GM21576 (cell line): ENCODE measurements around the gene SLC39A11.
"Not testable (repeated sequence)": the region's sequence is repeated elsewhere in the genome, so short reads cannot be mapped to it uniquely, and the experiment has no call there.

ENCODE experiments used
- ATAC-seq: cut with Tn5 transposase; IDR thresholded peaks from one replicate; pipeline ENCODE4 v1.9.1; 2021; ENCODE audit warnings: mild to moderate bottlenecking, moderate library complexity; ENCODE audit not compliant: unreplicated experiment

The SLC39A11 gene

GRCh38 chr17:72804949-72805707 is 287.4 kb downstream of the SLC39A11 start:
- ATAC-seq, result no peak

GRCh38 chr17:72802726-72803125 is 289.8 kb downstream of the SLC39A11 start:
- no peak for ATAC-seq

- ATAC-seq, result no peak
These were observed 295.3 kb downstream of the SLC39A11 start for GRCh38 chr17:72797142-72797541.

- no peak for ATAC-seq
These were observed 296.5 kb downstream of the SLC39A11 start for GRCh38 chr17:72795941-72796340.

GRCh38 chr17:72794152-72794551 is 298.3 kb downstream of the SLC39A11 start:
- ATAC-seq, result no peak

GRCh38 chr17:72792771-72793170 is 299.7 kb downstream of the SLC39A11 start:
- ATAC-seq, result no peak

- no peak for ATAC-seq
These were observed 302.3 kb downstream of the SLC39A11 start for GRCh38 chr17:72790190-72790589.

- ATAC-seq, result no peak
These were observed 302.8 kb downstream of the SLC39A11 start for GRCh38 chr17:72789711-72790110.

GRCh38 chr17:72788950-72789585 is 303.4 kb downstream of the SLC39A11 start:
- ATAC-seq, result no peak

- no peak for ATAC-seq
These were observed 306.3 kb downstream of the SLC39A11 start for GRCh38 chr17:72786209-72786608.

- ATAC-seq, result no peak
These were observed 309.3 kb downstream of the SLC39A11 start for GRCh38 chr17:72782985-72783701.

- ATAC-seq, result not testable (repeated sequence)
These were observed 310.1 kb downstream of the SLC39A11 start for GRCh38 chr17:72782437-72782836.

GRCh38 chr17:72778169-72779151 is 314.0 kb downstream of the SLC39A11 start:
- ATAC-seq, result no peak

GRCh38 chr17:72775919-72776318 is 316.6 kb downstream of the SLC39A11 start:
- ATAC-seq, result no peak

GRCh38 chr17:72775237-72775636 is 317.3 kb downstream of the SLC39A11 start:
- ATAC-seq, result no peak

GRCh38 chr17:72774236-72774635 is 318.3 kb downstream of the SLC39A11 start:
- no peak for ATAC-seq

GRCh38 chr17:72773225-72773624 is 319.3 kb downstream of the SLC39A11 start:
- ATAC-seq, result not testable (repeated sequence)

GRCh38 chr17:72772331-72772821 is 320.1 kb downstream of the SLC39A11 start:
- no peak for ATAC-seq

- no peak for ATAC-seq
These were observed 320.8 kb downstream of the SLC39A11 start for GRCh38 chr17:72771734-72772133.

- ATAC-seq, result no peak
These were observed 325.6 kb downstream of the SLC39A11 start for GRCh38 chr17:72766761-72767356.
